Measurements from ENCODE around the gene TRDN.

GRCh38 chr6:123587838-123588545 lies 48.8 kb downstream of the TRDN start:
- TF ChIP-seq POLR2A (IDR thresholded peaks at IDR 0.05), result no peak
- TF ChIP-seq, protein P1, sequence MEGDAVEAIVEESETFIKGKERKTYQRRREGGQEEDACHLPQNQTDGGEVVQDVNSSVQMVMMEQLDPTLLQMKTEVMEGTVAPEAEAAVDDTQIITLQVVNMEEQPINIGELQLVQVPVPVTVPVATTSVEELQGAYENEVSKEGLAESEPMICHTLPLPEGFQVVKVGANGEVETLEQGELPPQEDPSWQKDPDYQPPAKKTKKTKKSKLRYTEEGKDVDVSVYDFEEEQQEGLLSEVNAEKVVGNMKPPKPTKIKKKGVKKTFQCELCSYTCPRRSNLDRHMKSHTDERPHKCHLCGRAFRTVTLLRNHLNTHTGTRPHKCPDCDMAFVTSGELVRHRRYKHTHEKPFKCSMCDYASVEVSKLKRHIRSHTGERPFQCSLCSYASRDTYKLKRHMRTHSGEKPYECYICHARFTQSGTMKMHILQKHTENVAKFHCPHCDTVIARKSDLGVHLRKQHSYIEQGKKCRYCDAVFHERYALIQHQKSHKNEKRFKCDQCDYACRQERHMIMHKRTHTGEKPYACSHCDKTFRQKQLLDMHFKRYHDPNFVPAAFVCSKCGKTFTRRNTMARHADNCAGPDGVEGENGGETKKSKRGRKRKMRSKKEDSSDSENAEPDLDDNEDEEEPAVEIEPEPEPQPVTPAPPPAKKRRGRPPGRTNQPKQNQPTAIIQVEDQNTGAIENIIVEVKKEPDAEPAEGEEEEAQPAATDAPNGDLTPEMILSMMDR (IDR thresholded peaks at IDR 0.05), result no peak
- no peak for TF ChIP-seq POLR2AphosphoS5 (IDR thresholded peaks at IDR 0.05)
